Measurements from ENCODE around the gene IFI16.
"Not testable (repeated sequence)": the region's sequence is repeated elsewhere in the genome, so short reads cannot be mapped to it uniquely, and the experiment has no call there.

Gene IFI16

DNA sequence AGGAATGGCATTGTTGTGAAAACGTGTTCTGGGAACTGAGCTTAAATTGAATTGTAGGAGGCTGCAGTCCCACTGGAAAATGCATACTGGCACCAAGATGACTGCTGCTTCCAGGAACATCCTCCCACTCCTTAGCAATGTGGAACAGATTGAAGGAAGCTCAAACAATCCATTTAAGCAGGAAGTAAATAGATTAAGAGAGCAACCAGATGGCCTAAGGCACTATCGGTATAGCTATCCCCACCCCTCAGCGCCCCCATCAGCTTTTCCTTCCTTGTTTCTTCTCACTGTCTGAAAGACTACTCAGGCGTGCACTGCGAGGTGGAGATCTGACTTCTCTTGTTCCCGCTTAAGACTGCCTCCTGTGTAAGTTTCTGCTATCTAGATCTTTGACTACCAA, 4.0 kb upstream of the IFI16 start:
- no peaks in the 10 kb centered on the region for H3K9me3 ChIP-seq (ENCODE audit: control insufficient read depth in 1 of 2, low read length in 2 of 2)
- no peaks in the 10 kb centered on the region for H3K36me3 ChIP-seq (ENCODE audit: control insufficient read depth in 1 of 2, insufficient read depth in 2 of 2, low read length in 2 of 2)
- H3K4me3 ChIP-seq (ENCODE audit: low read depth in 1 of 2, low read length in 2 of 2), result no peak overlapping the region
- no peak overlapping the region for H3K9ac ChIP-seq (ENCODE audit: low read depth in 1 of 2, low read length in 2 of 2)
- H3K27me3 ChIP-seq (ENCODE audit: control insufficient read depth in 1 of 2, insufficient read depth in 2 of 2, low read length in 2 of 2), result no peaks in the 10 kb centered on the region
- H3K4me1 ChIP-seq (ENCODE audit: control insufficient read depth in 1 of 2, insufficient read depth in 2 of 2, low read length in 2 of 2), result peaks cover 0 to 8% of the 10 kb centered on the region in 2 donors
- no peak overlapping the region for H3K27ac ChIP-seq (ENCODE audit: low read depth, low read length)

DNA sequence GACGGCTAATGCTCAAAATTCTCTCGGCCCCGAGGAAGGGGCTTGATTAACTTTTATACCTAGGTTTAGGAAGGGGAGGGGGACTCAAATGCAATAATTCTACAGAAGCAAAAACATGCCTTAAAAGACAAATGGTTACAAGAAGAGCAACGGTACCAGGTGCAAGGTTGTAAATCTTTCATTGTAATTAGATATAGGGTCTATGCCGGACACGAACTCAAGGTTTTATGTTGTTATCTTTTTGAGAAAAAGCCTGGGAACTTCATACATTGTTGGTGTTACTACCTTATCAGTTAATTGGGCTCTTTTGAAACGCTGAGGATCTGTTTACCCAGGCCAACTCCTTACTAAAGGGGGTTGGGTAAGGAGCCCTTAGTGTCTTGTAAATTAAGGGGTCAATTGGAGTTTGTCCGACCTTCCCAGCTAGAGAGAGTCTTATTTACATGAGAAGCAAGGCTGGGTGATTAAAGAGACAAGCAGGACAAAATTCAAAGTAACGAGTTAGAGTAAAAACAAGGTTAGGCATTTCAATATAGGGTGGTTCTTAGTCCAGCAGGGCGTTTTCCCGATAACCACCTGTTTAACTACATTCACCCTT, 3.4 kb upstream of the IFI16 start:
- H3K36me3 ChIP-seq (ENCODE audit: control insufficient read depth in 1 of 2, insufficient read depth in 2 of 2, low read length in 2 of 2); H3K4me1 ChIP-seq (ENCODE audit: control insufficient read depth in 1 of 2, insufficient read depth in 2 of 2, low read length in 2 of 2); H3K27ac ChIP-seq (ENCODE audit: low read depth, low read length); H3K9ac ChIP-seq (ENCODE audit: low read depth in 1 of 2, low read length in 2 of 2); H3K9me3 ChIP-seq (ENCODE audit: control insufficient read depth in 1 of 2, low read length in 2 of 2); H3K4me3 ChIP-seq (ENCODE audit: low read depth in 1 of 2, low read length in 2 of 2); H3K27me3 ChIP-seq (ENCODE audit: control insufficient read depth in 1 of 2, insufficient read depth in 2 of 2, low read length in 2 of 2): not testable (repeated sequence)

GRCh38 chr1:159007726-159008125, 2.0 kb upstream of the IFI16 start:
- no peak overlapping the region for H3K9ac ChIP-seq (ENCODE audit: low read depth in 1 of 2, low read length in 2 of 2)
- H3K4me3 ChIP-seq (ENCODE audit: low read depth in 1 of 2, low read length in 2 of 2), result no peak overlapping the region
- peaks cover 0 to 8% of the 10 kb centered on the region in 2 donors for H3K4me1 ChIP-seq (ENCODE audit: control insufficient read depth in 1 of 2, insufficient read depth in 2 of 2, low read length in 2 of 2)
- H3K36me3 ChIP-seq (ENCODE audit: control insufficient read depth in 1 of 2, insufficient read depth in 2 of 2, low read length in 2 of 2), result no peaks in the 10 kb centered on the region
- no peaks in the 10 kb centered on the region for H3K9me3 ChIP-seq (ENCODE audit: control insufficient read depth in 1 of 2, low read length in 2 of 2)
- H3K27me3 ChIP-seq (ENCODE audit: control insufficient read depth in 1 of 2, insufficient read depth in 2 of 2, low read length in 2 of 2), result no peaks in the 10 kb centered on the region
- no peak overlapping the region for H3K27ac ChIP-seq (ENCODE audit: low read depth, low read length)

- Histone ChIP-seq H3K4me3 (ENCODE audit: low read depth in 1 of 2, low read length in 2 of 2) (peak overlapping the region in 1 of 2 donors; percentile 79), H3K9ac (ENCODE audit: low read depth in 1 of 2, low read length in 2 of 2) (no peak overlapping the region), H3K27ac (ENCODE audit: low read depth, low read length) (peak overlapping the region; percentile 0), H3K9me3 (ENCODE audit: control insufficient read depth in 1 of 2, low read length in 2 of 2) (no peaks in the 10 kb centered on the region), H3K4me1 (ENCODE audit: control insufficient read depth in 1 of 2, insufficient read depth in 2 of 2, low read length in 2 of 2) (peaks cover 0 to 8% of the 10 kb centered on the region in 2 donors), H3K27me3 (ENCODE audit: control insufficient read depth in 1 of 2, insufficient read depth in 2 of 2, low read length in 2 of 2) (no peaks in the 10 kb centered on the region), H3K36me3 (ENCODE audit: control insufficient read depth in 1 of 2, insufficient read depth in 2 of 2, low read length in 2 of 2) (no peaks in the 10 kb centered on the region)
Measured at GRCh38 chr1:159008744-159009188, 941 bp upstream of the IFI16 start.

DNA sequence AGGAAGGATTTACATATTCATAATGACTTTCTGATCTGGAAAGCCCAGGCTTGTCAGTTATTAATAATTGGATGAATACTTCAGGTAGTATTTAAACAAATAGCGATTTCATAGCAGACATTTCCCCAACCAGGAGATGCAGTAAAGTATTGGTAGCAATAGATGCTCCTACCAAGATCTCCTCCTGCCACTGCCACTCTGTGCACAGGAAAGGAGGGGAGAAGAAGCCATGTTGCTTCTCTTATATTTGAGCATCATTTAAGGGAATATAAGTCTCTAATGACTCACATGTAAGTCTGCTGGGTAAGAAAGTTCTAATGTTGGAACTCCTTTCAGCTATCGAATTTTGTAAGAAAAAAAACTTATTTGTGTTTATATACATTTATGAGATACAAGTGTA, 420 bp upstream of the IFI16 start:
- peak overlapping the region; percentile 71 to 79 for H3K9ac ChIP-seq (ENCODE audit: low read depth in 1 of 2, low read length in 2 of 2)
- peak overlapping the region; percentile 62 for H3K27ac ChIP-seq (ENCODE audit: low read depth, low read length)
- peak overlapping the region; percentile 79 to 88 for H3K4me3 ChIP-seq (ENCODE audit: low read depth in 1 of 2, low read length in 2 of 2)

DNA sequence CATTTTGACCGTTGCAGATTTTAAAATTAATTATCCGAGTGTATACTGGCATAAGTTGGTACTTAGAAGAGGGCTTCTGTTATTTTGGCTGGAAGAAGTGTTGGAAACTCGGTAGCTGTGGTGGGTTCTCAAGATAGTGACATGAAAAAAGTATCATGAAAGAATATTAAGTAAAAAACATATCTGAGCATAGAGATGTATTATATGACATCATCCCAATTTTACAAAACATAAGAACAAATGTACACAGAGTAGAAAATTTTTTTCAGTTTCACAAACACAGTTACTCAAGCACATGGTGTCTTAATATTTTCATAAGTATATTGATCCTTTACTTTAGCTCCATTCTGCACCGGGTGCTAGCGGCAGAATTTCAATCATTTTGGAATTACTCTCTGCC, 684 bp downstream of the IFI16 start:
- Histone ChIP-seq H3K27ac (ENCODE audit: low read depth, low read length) (peak overlapping the region; percentile 62), H3K4me1 (ENCODE audit: control insufficient read depth in 1 of 2, insufficient read depth in 2 of 2, low read length in 2 of 2) (peaks cover 4 to 20% of the 10 kb centered on the region in 2 donors), H3K36me3 (ENCODE audit: control insufficient read depth in 1 of 2, insufficient read depth in 2 of 2, low read length in 2 of 2) (no peaks in the 10 kb centered on the region), H3K27me3 (ENCODE audit: control insufficient read depth in 1 of 2, insufficient read depth in 2 of 2, low read length in 2 of 2) (no peaks in the 10 kb centered on the region), H3K4me3 (ENCODE audit: low read depth in 1 of 2, low read length in 2 of 2) (peak overlapping the region; percentile 79 to 88), H3K9ac (ENCODE audit: low read depth in 1 of 2, low read length in 2 of 2) (peak overlapping the region; percentile 71 to 79), H3K9me3 (ENCODE audit: control insufficient read depth in 1 of 2, low read length in 2 of 2) (no peaks in the 10 kb centered on the region)

More for the DNA sequence above, 420 bp upstream of the IFI16 start:
- H3K27me3 ChIP-seq (ENCODE audit: control insufficient read depth in 1 of 2, insufficient read depth in 2 of 2, low read length in 2 of 2), result no peaks in the 10 kb centered on the region
- no peaks in the 10 kb centered on the region for H3K9me3 ChIP-seq (ENCODE audit: control insufficient read depth in 1 of 2, low read length in 2 of 2)
- H3K4me1 ChIP-seq (ENCODE audit: control insufficient read depth in 1 of 2, insufficient read depth in 2 of 2, low read length in 2 of 2), result peaks cover 1 to 13% of the 10 kb centered on the region in 2 donors
- no peaks in the 10 kb centered on the region for H3K36me3 ChIP-seq (ENCODE audit: control insufficient read depth in 1 of 2, insufficient read depth in 2 of 2, low read length in 2 of 2)

DNA sequence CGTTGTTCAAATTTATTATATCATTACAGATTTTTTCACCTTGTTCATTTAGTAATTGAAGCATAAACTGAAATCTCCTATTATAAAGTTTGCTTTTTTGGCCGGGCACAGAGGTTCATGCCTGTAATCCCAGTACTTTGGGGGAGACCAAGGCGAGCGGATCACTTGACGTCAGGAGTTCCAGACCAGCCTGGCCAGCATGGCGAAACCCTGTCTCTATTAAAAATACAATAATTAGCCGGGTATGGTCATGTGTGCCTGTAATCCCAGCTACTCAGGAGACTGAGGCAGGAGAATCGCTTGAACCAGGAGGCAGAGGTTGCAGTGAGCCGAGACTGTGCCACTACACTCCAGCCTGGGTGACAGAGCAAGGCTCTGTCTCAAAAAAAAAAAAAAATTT, 1.3 kb downstream of the IFI16 start:
- peak overlapping the region; percentile 79 to 88 for H3K4me3 ChIP-seq (ENCODE audit: low read depth in 1 of 2, low read length in 2 of 2)
- H3K27me3 ChIP-seq (ENCODE audit: control insufficient read depth in 1 of 2, insufficient read depth in 2 of 2, low read length in 2 of 2); H3K9me3 ChIP-seq (ENCODE audit: control insufficient read depth in 1 of 2, low read length in 2 of 2); H3K36me3 ChIP-seq (ENCODE audit: control insufficient read depth in 1 of 2, insufficient read depth in 2 of 2, low read length in 2 of 2): not testable (repeated sequence)
- peak overlapping the region in 1 of 2 donors; percentile 71 for H3K9ac ChIP-seq (ENCODE audit: low read depth in 1 of 2, low read length in 2 of 2)
- peaks cover 4 to 20% of the 10 kb centered on the region in 2 donors for H3K4me1 ChIP-seq (ENCODE audit: control insufficient read depth in 1 of 2, insufficient read depth in 2 of 2, low read length in 2 of 2)
- H3K27ac ChIP-seq (ENCODE audit: low read depth, low read length), result peak overlapping the region; percentile 62

DNA sequence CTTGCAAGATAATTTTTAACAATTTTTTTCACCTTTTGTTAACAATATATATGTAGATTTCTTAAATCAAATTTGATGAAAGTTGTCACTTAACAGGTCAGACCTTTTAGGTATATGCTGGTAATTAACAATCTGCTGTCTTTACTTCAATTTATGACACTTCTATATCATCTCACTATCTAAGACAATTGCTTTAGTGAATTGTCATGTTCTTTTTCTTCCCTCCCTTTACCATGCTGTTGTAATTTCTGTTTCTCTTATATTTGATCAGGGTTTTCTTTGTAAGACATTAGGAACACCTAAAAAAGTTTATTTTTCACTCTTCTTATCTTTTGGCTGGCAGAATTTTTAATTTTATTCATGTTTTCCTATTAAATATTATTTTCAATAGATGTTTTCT, 2.0 kb downstream of the IFI16 start:
- Histone ChIP-seq H3K4me3 (ENCODE audit: low read depth in 1 of 2, low read length in 2 of 2) (peak overlapping the region in 1 of 2 donors; percentile 88), H3K9ac (ENCODE audit: low read depth in 1 of 2, low read length in 2 of 2) (no peak overlapping the region), H3K27ac (ENCODE audit: low read depth, low read length) (no peak overlapping the region)

DNA sequence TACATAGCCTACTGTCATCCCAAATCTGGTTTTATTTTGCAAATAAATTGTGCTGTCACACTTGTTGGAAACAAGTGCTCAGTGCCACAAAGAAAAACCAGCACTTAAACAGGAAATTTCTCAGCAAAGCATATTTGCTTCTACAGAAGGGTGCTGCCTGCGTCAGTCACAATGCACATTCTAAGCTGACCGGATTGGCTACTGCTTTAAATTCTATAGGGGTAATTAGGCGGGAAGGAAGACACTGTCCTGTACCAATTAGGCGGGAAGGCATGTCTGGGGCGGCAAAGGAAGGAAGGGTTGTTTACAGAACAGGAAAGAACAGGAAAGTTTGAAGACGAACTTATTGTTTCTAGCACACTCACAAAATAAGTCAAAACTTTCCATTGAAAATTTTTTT, 2.8 kb downstream of the IFI16 start:
- Histone ChIP-seq H3K4me3 (ENCODE audit: low read depth in 1 of 2, low read length in 2 of 2) (peak overlapping the region; percentile 56 to 60), H3K9ac (ENCODE audit: low read depth in 1 of 2, low read length in 2 of 2) (peak overlapping the region; percentile 15 to 35), H3K27ac (ENCODE audit: low read depth, low read length) (no peak overlapping the region), H3K36me3 (ENCODE audit: control insufficient read depth in 1 of 2, insufficient read depth in 2 of 2, low read length in 2 of 2) (peaks cover 0 to 11% of the 10 kb centered on the region in 2 donors), H3K27me3 (ENCODE audit: control insufficient read depth in 1 of 2, insufficient read depth in 2 of 2, low read length in 2 of 2) (no peaks in the 10 kb centered on the region), H3K9me3 (ENCODE audit: control insufficient read depth in 1 of 2, low read length in 2 of 2) (no peaks in the 10 kb centered on the region), H3K4me1 (ENCODE audit: control insufficient read depth in 1 of 2, insufficient read depth in 2 of 2, low read length in 2 of 2) (peaks cover 8 to 20% of the 10 kb centered on the region in 2 donors)

More for the DNA sequence above, 2.0 kb downstream of the IFI16 start:
- H3K9me3 ChIP-seq (ENCODE audit: control insufficient read depth in 1 of 2, low read length in 2 of 2), result no peaks in the 10 kb centered on the region
- no peaks in the 10 kb centered on the region for H3K27me3 ChIP-seq (ENCODE audit: control insufficient read depth in 1 of 2, insufficient read depth in 2 of 2, low read length in 2 of 2)
- peaks cover 0 to 7% of the 10 kb centered on the region in 2 donors for H3K36me3 ChIP-seq (ENCODE audit: control insufficient read depth in 1 of 2, insufficient read depth in 2 of 2, low read length in 2 of 2)
- peaks cover 4 to 20% of the 10 kb centered on the region in 2 donors for H3K4me1 ChIP-seq (ENCODE audit: control insufficient read depth in 1 of 2, insufficient read depth in 2 of 2, low read length in 2 of 2)

- peaks cover 8 to 16% of the 10 kb centered on the region in 2 donors for H3K4me1 ChIP-seq (ENCODE audit: control insufficient read depth in 1 of 2, insufficient read depth in 2 of 2, low read length in 2 of 2)
- H3K36me3 ChIP-seq (ENCODE audit: control insufficient read depth in 1 of 2, insufficient read depth in 2 of 2, low read length in 2 of 2), result peaks cover 4 to 25% of the 10 kb centered on the region in 2 donors
- peak overlapping the region; percentile 28 to 30 for H3K4me3 ChIP-seq (ENCODE audit: low read depth in 1 of 2, low read length in 2 of 2)
- H3K9ac ChIP-seq (ENCODE audit: low read depth in 1 of 2, low read length in 2 of 2), result no peak overlapping the region
- no peaks in the 10 kb centered on the region for H3K27me3 ChIP-seq (ENCODE audit: control insufficient read depth in 1 of 2, insufficient read depth in 2 of 2, low read length in 2 of 2)
- no peak overlapping the region for H3K27ac ChIP-seq (ENCODE audit: low read depth, low read length)
- no peaks in the 10 kb centered on the region for H3K9me3 ChIP-seq (ENCODE audit: control insufficient read depth in 1 of 2, low read length in 2 of 2)
Measured at GRCh38 chr1:159014003-159014571, 4.4 kb downstream of the IFI16 start.
